Pons (tissue), 1 donor: ENCODE data around the gene SCAMP1.

Source experiments
- DNase-seq: peaks from one replicate; pipeline ENCODE4 v3.0.0-alpha.2; 2016; ENCODE audit warnings: low spot score

The SCAMP1 gene

GRCh38 chr5:78496373-78496772 is 136.0 kb downstream of the SCAMP1 start:
- DNase-seq = no peak

- DNase-seq = no peak
These were observed 137.4 kb downstream of the SCAMP1 start for GRCh38 chr5:78497573-78498533.

GRCh38 chr5:78499485-78499884 is 139.1 kb downstream of the SCAMP1 start:
- DNase-seq = no peak

GRCh38 chr5:78500028-78500427 is 139.6 kb downstream of the SCAMP1 start:
- no peak for DNase-seq

- DNase-seq = no peak
These were observed 140.5 kb downstream of the SCAMP1 start for GRCh38 chr5:78500871-78501270.

GRCh38 chr5:78501411-78502352 is 141.3 kb downstream of the SCAMP1 start:
- DNase-seq = no peak

GRCh38 chr5:78503958-78504653 is 143.7 kb downstream of the SCAMP1 start:
- no peak for DNase-seq

GRCh38 chr5:78504704-78505677 is 144.6 kb downstream of the SCAMP1 start:
- peak; percentile 92 for DNase-seq

GRCh38 chr5:78505860-78506259 is 145.4 kb downstream of the SCAMP1 start:
- DNase-seq = no peak

GRCh38 chr5:78506261-78507024 is 146.0 kb downstream of the SCAMP1 start:
- DNase-seq = no peak

- no peak for DNase-seq
These were observed 147.1 kb downstream of the SCAMP1 start for GRCh38 chr5:78507531-78507930.

GRCh38 chr5:78508186-78508765 is 147.9 kb downstream of the SCAMP1 start:
- DNase-seq = no peak

- DNase-seq = no peak
These were observed 148.9 kb downstream of the SCAMP1 start for GRCh38 chr5:78509145-78509865.

GRCh38 chr5:78509884-78510769 is 149.7 kb downstream of the SCAMP1 start:
- no peak for DNase-seq

- DNase-seq = peak; percentile 87
These were observed 150.9 kb downstream of the SCAMP1 start for GRCh38 chr5:78511121-78511906.

GRCh38 chr5:78512435-78512834 is 152.0 kb downstream of the SCAMP1 start:
- DNase-seq = no peak

- no peak for DNase-seq
These were observed 153.0 kb downstream of the SCAMP1 start for GRCh38 chr5:78513441-78513840.
